OCI-LY1 (cell line): ENCODE data around the gene SLC32A1.

Experiments
- H2AFZ ChIP-seq: fragments of 200-600 bp; sonication (generic), shearing (Covaris generic); 2 replicates; pipeline ENCODE4 v1.6.0; 2014; ENCODE audit warnings: antibody characterized with exemption, mild to moderate bottlenecking, low read length
- H3F3A ChIP-seq: fragments of 200-600 bp; sonication (generic), shearing (Covaris generic); 2 replicates; pipeline ENCODE4 v1.6.0; 2014; ENCODE audit warnings: mild to moderate bottlenecking, antibody characterized with exemption, low read length, moderate library complexity; ENCODE audit not compliant: insufficient read depth
- H3K27ac ChIP-seq: fragments of 200-600 bp; sonication (generic); 2 replicates; pipeline ENCODE4 v1.5.1; 2014; ENCODE audit warnings: low read length, mixed run types, mild to moderate bottlenecking, low read depth; ENCODE audit not compliant: poor library complexity, severe bottlenecking
- H3K27me3 ChIP-seq: fragments of 200-600 bp; sonication (generic); 2 replicates; pipeline ENCODE4 v1.6.0; 2014; ENCODE audit warnings: antibody characterized with exemption, mild to moderate bottlenecking, low read length, moderate library complexity; ENCODE audit not compliant: insufficient read depth
- H3K36me3 ChIP-seq: fragments of 200-600 bp; sonication (generic); 2 replicates; pipeline ENCODE4 v1.6.1; 2014; ENCODE audit warnings: mild to moderate bottlenecking, antibody characterized with exemption, low read length, moderate library complexity, mixed read lengths; ENCODE audit not compliant: insufficient read depth
- H3K4me1 ChIP-seq: fragments of 200-600 bp; sonication (generic); 2 replicates; pipeline ENCODE4 v1.5.1; 2014; ENCODE audit warnings: mild to moderate bottlenecking, low read length, moderate library complexity; ENCODE audit not compliant: insufficient read depth, severe bottlenecking
- H3K4me2 ChIP-seq: fragments of 200-600 bp; sonication (generic), shearing (Covaris generic); 2 replicates; pipeline ENCODE4 v1.6.1; 2014; ENCODE audit warnings: low read length
- H3K4me3 ChIP-seq: fragments of 200-600 bp; sonication (generic); 2 replicates; pipeline ENCODE4 v1.5.1; 2014; ENCODE audit warnings: low read length, low read depth, mild to moderate bottlenecking, mixed read lengths; ENCODE audit not compliant: poor library complexity, severe bottlenecking
- H3K79me2 ChIP-seq: fragments of 200-600 bp; shearing (Covaris generic); 2 replicates; pipeline ENCODE4 v1.6.1; 2016; ENCODE audit warnings: mixed run types, low read length, mixed read lengths; ENCODE audit not compliant: insufficient read depth
- H3K9ac ChIP-seq: fragments of 200-600 bp; sonication (generic), shearing (Covaris generic); 2 replicates; pipeline ENCODE4 v1.6.1; 2014; ENCODE audit warnings: mild to moderate bottlenecking, low read length, mixed read lengths
- H3K9me2 ChIP-seq: fragments of 200-600 bp; sonication (generic), shearing (Covaris generic); 2 replicates; pipeline ENCODE4 v1.6.1; 2014; ENCODE audit warnings: low read depth, mild to moderate bottlenecking, low read length, mixed read lengths
- H3K9me3 ChIP-seq: fragments of 200-600 bp; shearing (Covaris generic); 2 replicates; pipeline ENCODE4 v1.6.1; 2014; ENCODE audit warnings: low read length, mixed read lengths
- H4K20me1 ChIP-seq: fragments of 200-600 bp; sonication (generic), shearing (Covaris generic); 2 replicates; pipeline ENCODE4 v1.6.0; 2016; ENCODE audit warnings: mild to moderate bottlenecking, low read length; ENCODE audit not compliant: insufficient read depth
- EZH2 ChIP-seq: fragments of 200-600 bp; sonication (generic), shearing (Covaris generic); IDR thresholded peaks from 2 replicates; pipeline ENCODE4 v1.8.0; 2017; ENCODE audit warnings: borderline replicate concordance, mixed run types, mild to moderate bottlenecking, antibody characterized with exemption, low read length, moderate library complexity, mixed read lengths
- TF ChIP-seq, protein P1 (sequence below): fragments of 200-600 bp; sonication (generic), shearing (Covaris generic); IDR thresholded peaks from 2 replicates; pipeline ENCODE4 v1.5.1; 2017; ENCODE audit warnings: mild to moderate bottlenecking, antibody characterized with exemption, low read length, moderate library complexity, mixed read lengths

Gene SLC32A1

DNA sequence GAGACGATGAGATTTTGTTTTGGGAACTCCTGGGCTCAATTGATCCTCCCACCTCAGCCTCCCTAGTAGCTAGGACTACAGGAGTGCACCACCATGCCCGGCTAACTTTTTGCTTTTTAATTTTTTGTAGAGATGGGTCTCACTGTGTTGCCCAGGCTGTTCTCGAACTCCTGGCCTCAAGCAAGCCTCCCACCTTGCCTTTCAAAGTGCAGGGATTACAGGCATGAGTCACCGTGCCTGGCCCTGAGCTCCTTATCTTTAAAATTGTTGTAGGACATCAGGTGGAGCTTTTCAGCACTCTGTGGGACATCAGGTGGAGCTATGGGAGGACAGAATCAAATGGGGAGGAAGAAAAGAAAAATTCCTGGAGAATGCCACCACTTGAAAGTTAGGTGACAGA, 36.7 kb downstream of the SLC32A1 start:
- no peaks in the 10 kb centered on the region for H3K4me1 ChIP-seq
- H3K36me3 ChIP-seq = peaks cover 81% of the 10 kb centered on the region
- no peak overlapping the region for H3K4me3 ChIP-seq

DNA sequence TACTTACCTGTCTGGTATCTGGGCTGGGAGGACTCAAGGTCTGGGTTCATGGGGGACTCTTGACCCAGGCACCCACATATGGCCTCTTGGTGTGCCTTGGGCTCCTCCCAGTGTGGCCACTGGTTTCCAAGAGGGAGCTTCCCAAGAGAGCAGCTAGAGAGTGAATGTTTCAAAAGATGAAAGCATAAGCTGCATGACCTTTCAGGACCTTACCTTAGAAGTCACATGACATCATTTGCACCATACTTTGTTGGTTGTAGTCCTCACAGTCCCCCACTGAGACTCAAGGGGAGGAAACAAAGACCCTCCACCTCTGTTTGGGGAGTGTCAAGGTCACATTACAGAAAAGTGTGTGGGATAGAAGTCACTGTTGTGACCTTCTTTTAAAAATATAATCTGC, 37.9 kb downstream of the SLC32A1 start:
- no peaks in the 10 kb centered on the region for H3F3A ChIP-seq
- H3K27me3 ChIP-seq = no peaks in the 10 kb centered on the region
- no peaks in the 10 kb centered on the region for H3K9me2 ChIP-seq
- TF ChIP-seq EZH2 = no peak
- TF ChIP-seq, protein P1, sequence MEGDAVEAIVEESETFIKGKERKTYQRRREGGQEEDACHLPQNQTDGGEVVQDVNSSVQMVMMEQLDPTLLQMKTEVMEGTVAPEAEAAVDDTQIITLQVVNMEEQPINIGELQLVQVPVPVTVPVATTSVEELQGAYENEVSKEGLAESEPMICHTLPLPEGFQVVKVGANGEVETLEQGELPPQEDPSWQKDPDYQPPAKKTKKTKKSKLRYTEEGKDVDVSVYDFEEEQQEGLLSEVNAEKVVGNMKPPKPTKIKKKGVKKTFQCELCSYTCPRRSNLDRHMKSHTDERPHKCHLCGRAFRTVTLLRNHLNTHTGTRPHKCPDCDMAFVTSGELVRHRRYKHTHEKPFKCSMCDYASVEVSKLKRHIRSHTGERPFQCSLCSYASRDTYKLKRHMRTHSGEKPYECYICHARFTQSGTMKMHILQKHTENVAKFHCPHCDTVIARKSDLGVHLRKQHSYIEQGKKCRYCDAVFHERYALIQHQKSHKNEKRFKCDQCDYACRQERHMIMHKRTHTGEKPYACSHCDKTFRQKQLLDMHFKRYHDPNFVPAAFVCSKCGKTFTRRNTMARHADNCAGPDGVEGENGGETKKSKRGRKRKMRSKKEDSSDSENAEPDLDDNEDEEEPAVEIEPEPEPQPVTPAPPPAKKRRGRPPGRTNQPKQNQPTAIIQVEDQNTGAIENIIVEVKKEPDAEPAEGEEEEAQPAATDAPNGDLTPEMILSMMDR = no peak
- no peaks in the 10 kb centered on the region for H3K9me3 ChIP-seq
- no peak overlapping the region for H3K4me2 ChIP-seq
- H2AFZ ChIP-seq = no peak overlapping the region
- H3K9ac ChIP-seq = no peak overlapping the region
- H3K4me1 ChIP-seq = no peaks in the 10 kb centered on the region
- no peak overlapping the region for H3K4me3 ChIP-seq
- H3K27ac ChIP-seq = no peak overlapping the region
- H3K36me3 ChIP-seq = peaks cover 79% of the 10 kb centered on the region
- H3K79me2 ChIP-seq = no peaks in the 10 kb centered on the region
- H4K20me1 ChIP-seq = no peaks in the 10 kb centered on the region

More for the DNA sequence above, 36.7 kb downstream of the SLC32A1 start:
- no peak overlapping the region for H3K9ac ChIP-seq
- H4K20me1 ChIP-seq = no peaks in the 10 kb centered on the region
- TF ChIP-seq EZH2 = no peak
- TF ChIP-seq, protein P1 = no peak
- no peaks in the 10 kb centered on the region for H3K79me2 ChIP-seq
- H3K9me3 ChIP-seq = no peaks in the 10 kb centered on the region
- no peaks in the 10 kb centered on the region for H3K27me3 ChIP-seq
- no peaks in the 10 kb centered on the region for H3F3A ChIP-seq
- no peak overlapping the region for H3K27ac ChIP-seq
- no peak overlapping the region for H2AFZ ChIP-seq
- H3K9me2 ChIP-seq = no peaks in the 10 kb centered on the region
- no peak overlapping the region for H3K4me2 ChIP-seq

DNA sequence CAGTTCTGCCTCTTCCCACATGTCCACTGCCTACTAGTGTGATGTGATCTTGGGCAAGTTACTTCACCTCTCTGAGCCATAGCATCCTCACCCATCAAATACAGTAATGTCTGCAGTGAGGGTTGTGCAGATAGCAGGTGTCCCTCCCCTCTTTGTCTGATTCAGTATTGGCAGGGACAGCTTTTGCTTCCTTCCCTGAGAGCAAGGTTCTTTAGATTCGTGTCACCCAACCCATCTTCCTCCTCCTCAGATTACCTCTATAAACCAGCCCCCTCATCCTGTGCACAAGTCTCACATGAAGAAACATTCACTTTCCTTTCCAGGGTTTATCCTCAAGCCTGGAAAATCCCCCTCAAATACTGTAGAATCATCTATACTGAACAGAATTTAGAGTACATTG, 39.3 kb downstream of the SLC32A1 start:
- Histone ChIP-seq H3K4me3 (no peak overlapping the region), H3K9me2 (no peaks in the 10 kb centered on the region), H3K4me1 (no peaks in the 10 kb centered on the region), H3K27me3 (no peaks in the 10 kb centered on the region), H3F3A (no peaks in the 10 kb centered on the region), H3K9ac (no peak overlapping the region), H3K9me3 (no peaks in the 10 kb centered on the region), H3K79me2 (no peaks in the 10 kb centered on the region), H3K4me2 (no peak overlapping the region), H2AFZ (no peak overlapping the region), H3K27ac (no peak overlapping the region), H3K36me3 (peaks cover 84% of the 10 kb centered on the region), H4K20me1 (no peaks in the 10 kb centered on the region)
- TF ChIP-seq EZH2 = no peak
- TF ChIP-seq, protein P1 = no peak
